GM19043 (cell line): ENCODE results near the gene PYDC1.
"Not testable (repeated sequence)": the region's sequence is repeated elsewhere in the genome, so short reads cannot be mapped to it uniquely, and the experiment has no call there.

Experiments used
- ATAC-seq: cut with Tn5 transposase; IDR thresholded peaks from one replicate; pipeline ENCODE4 v1.9.1; 2021; ENCODE audit warnings: low read depth; ENCODE audit not compliant: unreplicated experiment

Gene PYDC1

DNA sequence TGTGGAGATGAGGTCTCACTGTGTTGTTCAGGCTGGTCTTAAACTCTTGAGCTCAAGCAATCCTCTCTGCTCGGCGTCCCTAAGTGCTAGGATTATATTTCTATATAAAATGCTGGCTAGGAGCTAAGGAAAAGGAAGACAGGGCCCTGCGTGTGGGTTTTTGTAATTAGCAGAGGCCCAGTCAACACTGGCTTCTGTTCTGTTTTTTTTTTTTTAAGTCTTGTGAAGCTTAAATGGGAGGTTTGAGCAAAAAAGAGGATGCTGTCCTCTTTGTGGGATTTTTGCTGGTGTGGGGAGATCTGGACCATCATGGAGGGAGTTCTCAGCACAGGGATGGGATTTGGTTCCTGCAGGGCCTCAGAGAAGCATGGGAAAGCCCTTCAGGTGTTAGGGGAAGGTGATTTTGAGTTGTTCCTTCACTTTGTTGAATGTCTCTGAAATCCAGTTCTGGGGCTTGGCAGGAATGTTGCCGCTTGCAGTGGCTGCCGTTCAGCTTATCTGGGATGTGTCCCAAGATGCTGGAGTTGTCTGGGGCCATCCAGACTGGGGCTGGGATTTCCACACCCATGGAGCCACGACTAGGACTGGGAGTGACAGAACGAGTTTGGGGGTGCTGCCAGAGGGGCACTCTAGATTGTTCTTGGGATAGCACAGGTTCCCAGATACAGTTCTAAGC is 18.6 kb downstream of the PYDC1 start:
- ATAC-seq, result no peak

GRCh38 chr16:31196324-31197088 is 20.4 kb downstream of the PYDC1 start:
- no peak for ATAC-seq

GRCh38 chr16:31195861-31196260 is 21.1 kb downstream of the PYDC1 start:
- not testable (repeated sequence) for ATAC-seq

DNA sequence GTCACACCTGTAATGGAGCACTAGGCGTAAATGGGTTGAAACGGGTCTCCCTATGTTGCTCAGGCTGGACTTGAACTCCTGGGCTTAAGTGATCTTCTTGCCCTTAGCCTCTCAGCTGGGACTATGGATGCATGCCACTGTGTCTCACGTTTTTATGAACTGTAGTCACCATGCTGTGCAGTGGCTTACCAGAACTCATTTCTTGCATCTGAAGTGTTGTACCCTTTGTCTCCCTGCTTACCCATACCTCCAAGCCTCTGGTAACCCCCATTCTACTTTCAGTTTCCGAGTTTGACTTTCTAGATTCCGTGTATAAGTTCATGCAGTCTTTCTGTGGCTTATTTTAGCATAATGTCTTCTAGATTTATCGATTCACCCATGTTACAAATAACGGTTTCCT is 22.0 kb downstream of the PYDC1 start:
- no peak for ATAC-seq

GRCh38 chr16:31193874-31194273 is 23.1 kb downstream of the PYDC1 start:
- ATAC-seq, result no peak

- ATAC-seq, result no peak
These were observed 23.9 kb downstream of the PYDC1 start for GRCh38 chr16:31192856-31193642.

DNA sequence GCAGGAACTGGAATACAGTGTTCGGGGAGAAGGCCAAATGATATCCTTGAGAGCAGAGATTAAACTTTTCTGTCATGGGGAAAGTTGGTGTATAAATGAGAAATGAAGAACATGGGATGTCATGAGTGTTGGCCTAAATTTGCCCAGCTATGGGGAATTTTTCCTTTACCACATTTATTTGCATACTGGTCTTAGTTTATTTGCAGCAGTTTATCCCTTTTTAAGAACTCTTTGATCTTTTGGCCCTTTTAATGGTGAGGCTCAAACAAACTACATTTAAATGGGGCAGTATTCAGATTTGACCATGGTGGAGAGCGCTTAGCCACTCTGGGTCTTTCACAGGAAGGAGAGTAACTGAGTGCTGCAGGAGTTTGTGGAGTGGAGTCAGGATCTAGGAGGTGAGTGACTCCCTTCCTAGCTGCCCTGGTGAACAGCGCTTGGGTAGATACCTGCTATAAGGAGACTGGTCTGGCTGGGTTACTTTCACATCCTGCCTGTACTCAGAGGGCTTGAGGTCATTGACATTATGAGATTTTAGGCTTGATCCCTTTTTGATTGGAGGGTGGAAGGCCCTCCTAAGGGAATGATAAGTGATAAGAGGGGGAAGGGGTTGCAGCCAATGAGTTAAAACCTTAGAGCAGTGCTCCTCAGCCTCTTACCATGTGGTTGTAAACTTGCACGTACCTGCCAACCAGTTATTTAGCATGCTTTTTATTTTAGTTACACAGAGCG is 25.1 kb downstream of the PYDC1 start:
- ATAC-seq, result no peak

DNA sequence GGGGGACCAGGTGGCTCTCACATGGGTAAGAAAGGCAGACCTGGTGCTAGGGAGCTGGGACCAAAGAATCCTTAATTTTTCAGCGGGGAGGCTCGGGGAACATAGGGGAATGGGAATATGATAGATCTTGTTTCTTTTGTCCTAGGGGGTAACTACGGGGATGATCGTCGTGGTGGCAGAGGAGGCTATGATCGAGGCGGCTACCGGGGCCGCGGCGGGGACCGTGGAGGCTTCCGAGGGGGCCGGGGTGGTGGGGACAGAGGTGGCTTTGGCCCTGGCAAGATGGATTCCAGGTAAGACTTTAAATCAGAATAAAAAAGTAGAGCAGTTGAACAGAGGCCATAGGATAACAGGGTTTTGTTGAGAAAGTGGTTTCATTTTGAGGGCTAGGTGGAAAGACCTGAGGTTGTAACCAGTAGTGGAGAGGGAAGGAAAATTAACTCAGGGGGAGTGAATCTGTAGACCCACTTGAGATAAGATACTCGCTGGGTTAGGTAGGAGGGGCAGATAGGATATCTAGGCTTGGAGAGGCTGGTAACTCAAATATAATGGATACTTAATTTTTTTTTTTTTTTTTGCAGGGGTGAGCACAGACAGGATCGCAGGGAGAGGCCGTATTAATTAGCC is 26.0 kb downstream of the PYDC1 start:
- ATAC-seq, result no peak

- no peak for ATAC-seq
These were observed 26.9 kb downstream of the PYDC1 start for GRCh38 chr16:31190061-31190460.

DNA sequence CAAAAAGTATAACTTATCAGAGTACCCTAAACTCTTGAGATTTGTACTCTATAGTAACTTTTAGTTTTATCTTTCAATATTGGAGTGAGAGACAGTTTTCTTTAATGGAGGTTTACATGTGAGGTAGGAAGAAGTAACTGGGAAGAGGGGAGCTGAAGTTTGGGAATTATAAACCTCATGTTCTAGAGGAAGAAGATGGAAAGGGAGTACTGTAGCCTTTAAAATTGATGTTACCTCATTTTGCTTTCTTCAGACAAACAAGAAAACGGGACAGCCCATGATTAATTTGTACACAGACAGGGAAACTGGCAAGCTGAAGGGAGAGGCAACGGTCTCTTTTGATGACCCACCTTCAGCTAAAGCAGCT is 27.5 kb downstream of the PYDC1 start:
- ATAC-seq, result no peak

- no peak for ATAC-seq
These were observed 28.2 kb downstream of the PYDC1 start for GRCh38 chr16:31188450-31189411.

DNA sequence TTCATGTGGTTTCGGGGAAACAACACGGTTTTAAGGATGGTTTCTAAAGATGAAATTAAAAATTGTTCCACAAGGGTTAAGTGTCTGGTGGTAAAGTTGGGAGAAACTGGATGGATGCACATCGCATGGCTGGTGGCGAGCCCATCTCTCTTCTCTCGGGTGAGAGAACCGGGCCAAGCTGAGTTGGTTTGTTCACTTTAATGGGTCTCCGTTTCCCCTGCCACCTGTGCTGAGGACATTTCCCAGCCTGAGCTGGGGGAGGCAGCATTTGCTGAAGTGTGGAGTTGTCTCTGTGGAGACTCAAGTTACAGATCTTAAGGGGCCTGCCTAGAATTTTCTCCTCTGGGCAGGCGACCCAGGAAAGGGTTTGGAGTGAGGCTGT is 29.1 kb downstream of the PYDC1 start:
- no peak for ATAC-seq

DNA sequence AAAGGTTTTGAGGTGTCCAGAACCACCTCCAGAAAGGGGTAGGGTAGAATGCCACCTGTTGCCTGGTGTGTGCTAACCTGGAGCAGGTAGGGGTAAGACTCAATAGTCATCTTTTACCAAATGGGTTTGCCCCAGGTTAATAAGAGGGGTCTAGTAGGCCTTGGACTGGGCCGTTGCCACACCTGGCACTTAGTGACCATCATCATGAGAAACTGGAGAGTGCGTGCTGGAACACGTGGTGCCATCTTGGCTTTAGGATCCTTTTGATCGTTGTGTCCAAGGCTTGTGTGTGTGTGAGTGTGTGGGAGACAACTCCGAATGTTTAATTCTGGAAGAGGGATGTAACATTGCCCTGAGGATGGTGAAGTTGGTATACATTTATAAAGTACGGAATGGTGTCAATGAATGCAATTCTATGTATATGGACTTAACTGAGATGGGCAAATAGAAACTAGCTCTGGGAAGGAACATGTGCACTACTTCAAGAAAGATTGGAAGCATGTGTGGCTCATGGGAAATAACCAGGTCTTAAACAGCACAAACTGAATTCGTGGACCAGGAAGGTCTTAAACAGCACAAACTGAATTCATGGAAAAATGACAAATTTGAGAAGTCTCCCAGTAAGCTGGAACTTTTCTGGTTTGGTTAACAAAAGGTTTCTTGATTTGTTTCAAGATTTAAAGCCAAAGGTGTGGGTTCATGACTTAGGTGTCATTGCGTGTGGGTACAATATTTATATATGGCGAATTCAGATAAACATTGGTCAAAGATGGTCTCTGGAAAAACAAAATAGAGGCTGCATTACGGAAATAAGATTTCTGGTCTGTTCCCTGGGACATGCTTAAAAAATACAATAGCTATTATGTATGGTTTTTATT is 29.8 kb downstream of the PYDC1 start:
- ATAC-seq, result no peak

GRCh38 chr16:31186176-31186575 is 30.8 kb downstream of the PYDC1 start:
- no peak for ATAC-seq

- ATAC-seq, result no peak
These were observed 31.6 kb downstream of the PYDC1 start for GRCh38 chr16:31185339-31185738.

- no peak for ATAC-seq
These were observed 32.0 kb downstream of the PYDC1 start for GRCh38 chr16:31184888-31185287.

- ATAC-seq, result no peak
These were observed 33.2 kb downstream of the PYDC1 start for GRCh38 chr16:31183432-31184428.
